WERI-Rb-1 (cell line): ENCODE measurements around the gene DMWD.
"Not testable (repeated sequence)": the region's sequence is repeated elsewhere in the genome, so short reads cannot be mapped to it uniquely, and the experiment has no call there.

Source experiments
- DNase-seq: peaks from one replicate; pipeline ENCODE4 v3.0.0-alpha.2; 2020
- H3K27ac ChIP-seq: fragments of 250-450 bp; sonication (Bioruptor Pico); 2 replicates; pipeline ENCODE4 v1.5.1; 2020; ENCODE audit warnings: mild to moderate bottlenecking, moderate library complexity
- H3K27me3 ChIP-seq: fragments of 250-450 bp; sonication (Bioruptor Pico); 2 replicates; pipeline ENCODE4 v1.5.1; 2021; ENCODE audit warnings: mild to moderate bottlenecking, low read depth, moderate library complexity; ENCODE audit not compliant: insufficient read depth, severe bottlenecking
- H3K36me3 ChIP-seq: fragments of 250-450 bp; sonication (Bioruptor Pico); 2 replicates; pipeline ENCODE4 v1.5.1; 2020; ENCODE audit warnings: mild to moderate bottlenecking, moderate library complexity
- H3K4me3 ChIP-seq: 2 replicates; pipeline ENCODE4 v1.5.1; 2011; ENCODE audit warnings: low read depth, mild to moderate bottlenecking, control low read depth, low read length
- H3K9me3 ChIP-seq: fragments of 250-450 bp; sonication (Bioruptor Pico); 2 replicates; pipeline ENCODE4 v1.5.1; 2021; ENCODE audit warnings: mild to moderate bottlenecking, moderate library complexity; ENCODE audit not compliant: severe bottlenecking
- CTCF ChIP-seq: IDR thresholded peaks from 2 replicates; pipeline ENCODE4 v1.5.1; 2011; ENCODE audit warnings: low read depth, mild to moderate bottlenecking, control low read depth, inconsistent platforms, low read length

Gene DMWD

GRCh38 chr19:45804959-45805230, 12.2 kb upstream of the DMWD start:
- no peak overlapping the region for H3K4me3 ChIP-seq
- no peaks in the 10 kb centered on the region for H3K36me3 ChIP-seq
- TF ChIP-seq CTCF, result no peak
- no peaks in the 10 kb centered on the region for H3K27me3 ChIP-seq
- DNase-seq, result no peak
- H3K27ac ChIP-seq, result no peak overlapping the region
- no peaks in the 10 kb centered on the region for H3K9me3 ChIP-seq

- Histone ChIP-seq H3K9me3 (no peaks in the 10 kb centered on the region), H3K27ac (no peak overlapping the region), H3K36me3 (no peaks in the 10 kb centered on the region), H3K27me3 (no peaks in the 10 kb centered on the region), H3K4me3 (no peak overlapping the region)
- no peak for TF ChIP-seq CTCF
- no peak for DNase-seq
Measured at GRCh38 chr19:45804140-45804958, 11.7 kb upstream of the DMWD start.

- Histone ChIP-seq H3K27me3 (no peaks in the 10 kb centered on the region), H3K4me3 (no peak overlapping the region), H3K27ac (no peak overlapping the region), H3K36me3 (no peaks in the 10 kb centered on the region), H3K9me3 (no peaks in the 10 kb centered on the region)
- no peak for TF ChIP-seq CTCF
- DNase-seq, result no peak
Measured at GRCh38 chr19:45801603-45802175, 9.0 kb upstream of the DMWD start.

- no peaks in the 10 kb centered on the region for H3K36me3 ChIP-seq
- H3K4me3 ChIP-seq, result no peak overlapping the region
- H3K27ac ChIP-seq, result no peak overlapping the region
- H3K27me3 ChIP-seq, result no peaks in the 10 kb centered on the region
- H3K9me3 ChIP-seq, result no peaks in the 10 kb centered on the region
- TF ChIP-seq CTCF, result no peak
- DNase-seq, result no peak
Measured at GRCh38 chr19:45800070-45800553, 7.5 kb upstream of the DMWD start.

GRCh38 chr19:45799541-45799940, 6.9 kb upstream of the DMWD start:
- DNase-seq, H3K36me3 ChIP-seq, H3K9me3 ChIP-seq, H3K27me3 ChIP-seq, H3K27ac ChIP-seq, H3K4me3 ChIP-seq: not testable (repeated sequence)

GRCh38 chr19:45798995-45799517, 6.4 kb upstream of the DMWD start:
- Histone ChIP-seq H3K36me3 (no peaks in the 10 kb centered on the region), H3K27ac (no peak overlapping the region), H3K4me3 (no peak overlapping the region), H3K27me3 (no peaks in the 10 kb centered on the region), H3K9me3 (no peaks in the 10 kb centered on the region)
- peak; percentile 55 for DNase-seq
- peak; percentile 54 for TF ChIP-seq CTCF
